GM12878 (cell line): ENCODE results near the gene KIF3A. TPM values are rescaled to one million over a fixed set of nuclear protein-coding genes. Genes with fewer than 3 reads are reported as not detected.

Experiments
- ATAC-seq: fragments of 200-7000 bp; cut with Tn5 transposase; 3 replicates; pipeline ENCODE4 v1.9.1; 2020; ENCODE audit warnings: mild to moderate bottlenecking, moderate library complexity
- BruUV-seq: library from RNA; stranded (reverse); fragments of 400-500 nt; replicated peaks from 2 replicates; lab custom pipeline; 2021; lab: Mats Ljungman, UMichigan
- CTCF ChIA-PET: fragments of 300-600 bp; sonication (Branson Sonifier 250); formaldehyde crosslinking; extraction: SDS; loops from one replicate; lab custom pipeline; 2021; ENCODE audit warnings: inconsistent platforms; lab: Yijun Ruan, JAX
- POLR2A ChIA-PET: fragments of 350-600 bp; formaldehyde crosslinking; extraction: SDS; loops from one replicate; lab custom pipeline; 2021; ENCODE audit warnings: inconsistent platforms; lab: Charles Lee
- RAD21 ChIA-PET: fragments of 300-600 bp; sonication (Branson Sonifier 250); formaldehyde crosslinking; loops from one replicate; lab custom pipeline; 2023; ENCODE audit warnings: antibody characterized with exemption; ENCODE audit not compliant: unreplicated experiment; lab: Charles Lee
- SMC1A ChIA-PET: fragments of 300-600 bp; sonication (Branson Sonifier 250); formaldehyde crosslinking; loops from one replicate; lab custom pipeline; 2023; ENCODE audit not compliant: unreplicated experiment, uncharacterized antibody; lab: Charles Lee
- DNase-seq: peaks from one replicate; pipeline ENCODE4 v3.0.0-alpha.2; 2011; ENCODE audit warnings: low read depth, low spot score
- FAIRE-seq: peaks from 3 replicates; lab custom pipeline; 2011; peaks lifted over from hg19 to GRCh38; lab: Jason Lieb, UNC
- H2AFZ ChIP-seq: 2 replicates; pipeline ENCODE4 v1.6.0; 2011; ENCODE audit warnings: low read depth, low read length, control low read depth; ENCODE audit not compliant: control insufficient read depth
- H3K27ac ChIP-seq: 2 replicates; pipeline ENCODE4 v1.5.1; 2011; ENCODE audit warnings: control low read depth; ENCODE audit not compliant: control insufficient read depth, insufficient read depth
- H3K27me3 ChIP-seq, 2 experiments: replicated peaks in 1 of 2; 2 replicates each; pipeline versions ENCODE4 v1.6.0 to v1.6.1; 2011; ENCODE audit warnings: low read length in 1 of 2; ENCODE audit not compliant: control insufficient read depth in 2 of 2, insufficient read depth in 2 of 2
- H3K36me3 ChIP-seq, 2 experiments: 2 replicates each; pipeline ENCODE4 v1.5.1; 2011; ENCODE audit warnings: low read length in 1 of 2; ENCODE audit not compliant: control insufficient read depth in 2 of 2, insufficient read depth in 2 of 2
- H3K4me1 ChIP-seq: 2 replicates; pipeline ENCODE4 v1.6.1; 2011; ENCODE audit warnings: mild to moderate bottlenecking, low read length, moderate library complexity, mixed read lengths; ENCODE audit not compliant: control insufficient read depth, insufficient read depth
- H3K4me2 ChIP-seq: 2 replicates; pipeline ENCODE4 v1.6.0; 2011; ENCODE audit warnings: control low read depth; ENCODE audit not compliant: control insufficient read depth, insufficient read depth
- H3K4me3 ChIP-seq: fragments of 200-600 bp; sonication (generic); 2 replicates; pipeline ENCODE4 v1.5.1; 2016
- H3K79me2 ChIP-seq: 2 replicates; pipeline ENCODE4 v1.6.0; 2011; ENCODE audit warnings: low read length; ENCODE audit not compliant: control insufficient read depth, insufficient read depth
- H3K9ac ChIP-seq: 2 replicates; pipeline ENCODE4 v1.8.0; 2011; ENCODE audit warnings: low read length, control low read depth, mixed read lengths; ENCODE audit not compliant: control insufficient read depth, insufficient read depth
- H3K9me3 ChIP-seq: replicated peaks from 3 replicates; pipeline ENCODE4 v1.5.1; 2011; ENCODE audit warnings: mild to moderate bottlenecking, low read length; ENCODE audit not compliant: control insufficient read depth, insufficient read depth
- H4K20me1 ChIP-seq: 2 replicates; pipeline ENCODE4 v1.6.0; 2011; ENCODE audit not compliant: control insufficient read depth, insufficient read depth
- SP1 ChIP-seq: IDR thresholded peaks from one replicate; pipeline ENCODE4 v1.6.1; 2011; ENCODE audit warnings: low read depth, low read length
- WGBS: methylation state at CpG from one replicate; pipeline ENCODE4 v1.1.6; 2016; ENCODE audit warnings: low lambda C conversion rate; ENCODE audit not compliant: insufficient replicate concordance, insufficient coverage; ENCODE audit errors: missing lambda C conversion rate; 5-methylcytosine and 5-hydroxymethylcytosine counted together
- in situ Hi-C: fragments of 300-500 bp; cut with MboI; formaldehyde crosslinking; loops from 9 replicates; pipeline ENCODE4 v1.14.3; 2018; ENCODE audit warnings: mixed read lengths
- intact Hi-C: fragments of 100-400 bp; cut with micrococcal nuclease; formaldehyde crosslinking; loops from one replicate; pipeline ENCODE4 v1.14.2; 2022; ENCODE audit not compliant: unreplicated experiment
- polyA plus RNA-seq, 11 experiments: library from polyadenylated mRNA; depleted of rRNA in 4 of 11; unstranded in 6 of 11; stranded (reverse) in 5 of 11; fragments of >200 nt; fragmentation: Nextera tagmentation in 4 of 11; fragmentation: Illumina TruSeq in 1 of 11; extraction: Ambion mirVana in 4 of 11; extraction: Trizol in 1 of 11; gene quantifications; 1 replicate in 1 of 11; 2 replicates in 10 of 11; pipeline versions ENCODE4 v1.2.1 to v1.2.3, GENCODE V29; 2011 to 2016; ENCODE audit warnings: inconsistent platforms in 2 of 11, missing spikeins in 2 of 11, low read depth in 1 of 11
- total RNA-seq, 4 experiments: library from RNA; depleted of rRNA in 3 of 4; stranded (reverse); fragments of >200 nt in 3 of 4; fragmentation: Illumina TruSeq in 1 of 4; extraction: Trizol in 1 of 4; gene quantifications; 2 replicates each; pipeline versions ENCODE4 v1.2.1 to v1.2.3, GENCODE V29; 2013 to 2021
- TF ChIP-seq, protein P1 (sequence below): fragments of 450-650 bp; IDR thresholded peaks from 2 replicates; pipeline ENCODE4 v1.6.1; 2016; ENCODE audit warnings: mild to moderate bottlenecking

Gene KIF3A
- total and polyA plus RNA-seq, 10 of the 15 experiments (the other 5 are each of a cell fraction or from before 2014, with no cell fraction given) = 2.7 to 36.5 (median 10.0) TPM

DNA sequence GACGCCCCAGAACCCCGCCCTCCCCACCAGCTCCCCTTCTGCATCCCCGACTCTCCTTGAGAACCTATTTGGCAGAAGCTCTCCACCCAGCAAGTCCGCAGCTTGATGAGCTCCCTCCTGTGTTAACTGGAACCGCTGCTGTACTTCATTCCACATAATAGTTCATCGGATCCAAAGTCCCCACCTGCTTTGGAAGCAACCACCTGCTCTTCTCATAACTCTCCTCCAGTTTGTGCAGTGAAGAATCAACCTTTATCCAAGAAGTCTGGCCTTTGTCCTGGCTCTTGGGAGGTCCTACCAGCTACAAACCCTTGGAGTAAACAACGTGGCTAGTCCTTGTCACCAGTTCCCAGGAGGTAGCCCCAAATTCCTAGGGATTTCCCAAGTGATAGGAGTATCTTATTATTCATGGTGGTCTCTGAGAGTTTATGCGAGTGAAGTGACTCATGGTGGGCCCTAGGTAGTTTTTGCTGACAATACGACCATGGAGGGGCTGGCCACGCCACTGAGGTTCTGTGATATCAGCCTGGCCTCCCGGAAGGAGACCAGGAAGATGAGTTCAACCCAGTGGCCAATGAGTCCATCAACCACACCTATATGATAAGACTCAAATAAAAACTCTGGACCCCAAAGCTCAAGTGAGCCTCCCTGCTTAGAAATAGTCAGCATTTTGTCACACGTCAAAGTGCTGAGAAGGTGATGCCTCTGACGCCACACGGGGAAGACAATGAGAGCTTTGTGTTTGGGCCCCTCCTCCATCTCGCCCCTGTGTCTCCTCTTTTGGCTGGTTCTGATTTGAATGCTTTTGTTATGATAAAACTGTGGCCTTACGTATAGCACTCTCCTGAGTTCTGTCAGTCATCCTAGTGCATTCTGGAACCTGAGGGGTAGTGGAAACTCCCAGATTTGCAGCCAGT lies 67.1 kb downstream of the KIF3A start:
- CTCF ChIA-PET = interaction anchor here (0.7 to 1.5 kb wide), 3 partner anchors 9 to 19 kb away, joined by 3 read pairs; no protein-coding TSS in a partner anchor
- intact Hi-C loops = no loop called here

More for the DNA sequence above, 67.1 kb downstream of the KIF3A start:
- no peaks in the 10 kb centered on the region for H3K9me3 ChIP-seq
- TF ChIP-seq SP1 = no peak
- TF ChIP-seq, protein P1, sequence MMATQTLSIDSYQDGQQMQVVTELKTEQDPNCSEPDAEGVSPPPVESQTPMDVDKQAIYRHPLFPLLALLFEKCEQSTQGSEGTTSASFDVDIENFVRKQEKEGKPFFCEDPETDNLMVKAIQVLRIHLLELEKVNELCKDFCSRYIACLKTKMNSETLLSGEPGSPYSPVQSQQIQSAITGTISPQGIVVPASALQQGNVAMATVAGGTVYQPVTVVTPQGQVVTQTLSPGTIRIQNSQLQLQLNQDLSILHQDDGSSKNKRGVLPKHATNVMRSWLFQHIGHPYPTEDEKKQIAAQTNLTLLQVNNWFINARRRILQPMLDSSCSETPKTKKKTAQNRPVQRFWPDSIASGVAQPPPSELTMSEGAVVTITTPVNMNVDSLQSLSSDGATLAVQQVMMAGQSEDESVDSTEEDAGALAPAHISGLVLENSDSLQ = peak; percentile 66; the same call in 1 of the 2 replicates
- peaks cover 24% of the 10 kb centered on the region for H3K4me1 ChIP-seq
- H3K4me2 ChIP-seq = no peak overlapping the region
- ATAC-seq (no peak), FAIRE-seq (no peak), DNase-seq (no peak)
- no peak overlapping the region for H2AFZ ChIP-seq
- BruUV-seq = no TSS peak
- no peak overlapping the region for H3K4me3 ChIP-seq
- RAD21 ChIA-PET = interaction anchor here (0.8 to 1.9 kb wide), 4 partner anchors 24 to 150 kb away, joined by 3 to 6 read pairs (median 3); no protein-coding TSS in a partner anchor
- WGBS = 88% methylated on average over 16 of the region's 16 CpGs
- in situ Hi-C loops = no loop called here
- H3K36me3 ChIP-seq = no peaks in the 10 kb centered on the region
- POLR2A ChIA-PET = interaction anchor here (1.0 to 11.2 kb wide), 4 partner anchors 8 to 67 kb away, joined by 3 to 118 read pairs (median 3); partner anchors contain the start of genes IL13 and KIF3A
- H3K27ac ChIP-seq = no peak overlapping the region
- SMC1A ChIA-PET = interaction anchor here (0.6 to 11.4 kb wide), 2 partner anchors 8 to 182 kb away, joined by 3 to 156 read pairs; partner anchors contain the start of gene IL13
- no peaks in the 10 kb centered on the region for H4K20me1 ChIP-seq
- H3K9ac ChIP-seq = no peak overlapping the region
- H3K27me3 ChIP-seq = no peaks in the 10 kb centered on the region
- H3K79me2 ChIP-seq = no peaks in the 10 kb centered on the region
